Urothelium cell line (cell line): ENCODE measurements around the gene DNAJC27.
A peak's percentile ranks its signal among the peaks of the same experiment; 100 is the strongest.

ENCODE experiments used
- DNase-seq: peaks from one replicate; pipeline ENCODE4 v3.0.0; 2011; ENCODE audit warnings: low spot score, mixed read lengths
- FAIRE-seq: peaks from 2 replicates; lab custom pipeline; 2011; peaks lifted over from hg19 to GRCh38; lab: Jason Lieb, UNC

DNAJC27 gene

GRCh38 chr2:24910245-24910644 lies 61.5 kb downstream of the DNAJC27 start:
- no peak for FAIRE-seq
- no peak for DNase-seq

- DNase-seq (no peak), FAIRE-seq (no peak)
Observed at GRCh38 chr2:24909555-24910177, 62.1 kb downstream of the DNAJC27 start.

GRCh38 chr2:24908461-24908901 lies 63.3 kb downstream of the DNAJC27 start:
- DNase-seq = no peak
- FAIRE-seq = peak; percentile 48

- FAIRE-seq (no peak), DNase-seq (no peak)
Observed at GRCh38 chr2:24907116-24907515, 64.6 kb downstream of the DNAJC27 start.

- DNase-seq (no peak), FAIRE-seq (no peak)
Observed at GRCh38 chr2:24906466-24906865, 65.3 kb downstream of the DNAJC27 start.

GRCh38 chr2:24903161-24904103 lies 68.3 kb downstream of the DNAJC27 start:
- FAIRE-seq (no peak), DNase-seq (no peak)

- DNase-seq (no peak), FAIRE-seq (no peak)
Observed at GRCh38 chr2:24899361-24899910, 72.3 kb downstream of the DNAJC27 start.

- DNase-seq = no peak
- no peak for FAIRE-seq
Observed at GRCh38 chr2:24898122-24899109, 73.3 kb downstream of the DNAJC27 start.

- FAIRE-seq = no peak
Observed at GRCh38 chr2:24894750-24895149, 77.0 kb downstream of the DNAJC27 start.

GRCh38 chr2:24893934-24894333 lies 77.8 kb downstream of the DNAJC27 start:
- no peak for DNase-seq
- no peak for FAIRE-seq

More at GRCh38 chr2:24894750-24895149, 77.0 kb downstream of the DNAJC27 start:
- DNase-seq = no peak
